Muscle layer of colon (tissue), 2 donors: ENCODE measurements around the gene DCAF8L1.
"Not testable (repeated sequence)": the region's sequence is repeated elsewhere in the genome, so short reads cannot be mapped to it uniquely, and the experiment has no call there.

ENCODE experiments used
- H3K27ac ChIP-seq: one replicate; pipeline ENCODE4 v1.7.0; 2013; ENCODE audit warnings: low read depth, mild to moderate bottlenecking, low read length, moderate library complexity
- H3K27me3 ChIP-seq, 2 donors: one replicate each; pipeline ENCODE4 v1.7.0; 2013; ENCODE audit warnings: low read length in 2 of 2, mild to moderate bottlenecking in 2 of 2; ENCODE audit not compliant: insufficient read depth in 2 of 2, control insufficient read depth in 1 of 2
- H3K36me3 ChIP-seq: one replicate; pipeline ENCODE4 v1.7.0; 2013; ENCODE audit warnings: mild to moderate bottlenecking, low read length; ENCODE audit not compliant: insufficient read depth
- H3K4me1 ChIP-seq: one replicate; pipeline ENCODE4 v1.7.0; 2013; ENCODE audit warnings: mild to moderate bottlenecking, low read length; ENCODE audit not compliant: insufficient read depth
- H3K4me3 ChIP-seq, 2 donors: one replicate each; pipeline ENCODE4 v1.7.0; 2013; ENCODE audit warnings: low read length in 2 of 2, low read depth in 1 of 2, mild to moderate bottlenecking in 1 of 2, moderate library complexity in 1 of 2
- H3K9ac ChIP-seq: one replicate; pipeline ENCODE4 v1.7.0; 2013; ENCODE audit warnings: low read length
- H3K9me3 ChIP-seq: one replicate; pipeline ENCODE4 v1.7.0; 2013; ENCODE audit warnings: mild to moderate bottlenecking, low read length
- donor health status: abdominal sarcoma.
- donor health status: Adenocarcinoma of cecum.

Gene DCAF8L1

GRCh38 chrX:27981349-27981748 lies at the start of gene DCAF8L1:
Gene DCAF8L1, minus strand, starts transcription at chrX:27981449. Its CDS starts 115 bp downstream, at chrX:27981334.
- Histone ChIP-seq H3K9me3 (no peaks in the 10 kb centered on the region), H3K4me1 (no peaks in the 10 kb centered on the region), H3K27ac (no peak within 1 kb of the TSS), H3K9ac (no peak within 1 kb of the TSS), H3K27me3 (no peaks in the 10 kb centered on the region), H3K4me3 (no peak within 1 kb of the TSS), H3K36me3 (no peaks in the 10 kb centered on the region)

GRCh38 chrX:28022371-28022770 lies 41.1 kb upstream of the DCAF8L1 start:
- no peak overlapping the region for H3K27ac ChIP-seq
- H3K9me3 ChIP-seq, result no peaks in the 10 kb centered on the region
- no peak overlapping the region for H3K9ac ChIP-seq
- no peak overlapping the region for H3K4me3 ChIP-seq
- no peaks in the 10 kb centered on the region for H3K4me1 ChIP-seq
- H3K27me3 ChIP-seq, result no peaks in the 10 kb centered on the region
- H3K36me3 ChIP-seq, result no peaks in the 10 kb centered on the region

- no peaks in the 10 kb centered on the region for H3K4me1 ChIP-seq
- H3K36me3 ChIP-seq, result no peaks in the 10 kb centered on the region
- H3K27ac ChIP-seq, result no peak overlapping the region
- H3K9me3 ChIP-seq, result no peaks in the 10 kb centered on the region
- H3K4me3 ChIP-seq, result no peak overlapping the region
- H3K27me3 ChIP-seq, result no peaks in the 10 kb centered on the region
- H3K9ac ChIP-seq, result no peak overlapping the region
Measured at GRCh38 chrX:28016823-28017222, 35.6 kb upstream of the DCAF8L1 start.

- Histone ChIP-seq H3K9me3 (no peaks in the 10 kb centered on the region), H3K27me3 (no peaks in the 10 kb centered on the region), H3K4me3 (no peak overlapping the region)
Measured at GRCh38 chrX:28015993-28016392, 34.7 kb upstream of the DCAF8L1 start.

GRCh38 chrX:28010875-28011274 lies 29.6 kb upstream of the DCAF8L1 start:
- no peaks in the 10 kb centered on the region for H3K4me1 ChIP-seq
- H3K9ac ChIP-seq, result no peak overlapping the region
- no peak overlapping the region for H3K4me3 ChIP-seq
- no peaks in the 10 kb centered on the region for H3K9me3 ChIP-seq
- no peak overlapping the region for H3K27ac ChIP-seq
- no peaks in the 10 kb centered on the region for H3K27me3 ChIP-seq
- no peaks in the 10 kb centered on the region for H3K36me3 ChIP-seq

More at GRCh38 chrX:28015993-28016392, 34.7 kb upstream of the DCAF8L1 start:
- Histone ChIP-seq H3K9ac (no peak overlapping the region), H3K4me1 (no peaks in the 10 kb centered on the region), H3K27ac (no peak overlapping the region), H3K36me3 (no peaks in the 10 kb centered on the region)

- no peak overlapping the region for H3K4me3 ChIP-seq
- no peaks in the 10 kb centered on the region for H3K9me3 ChIP-seq
- H3K27me3 ChIP-seq, result no peaks in the 10 kb centered on the region
- H3K4me1 ChIP-seq, result no peaks in the 10 kb centered on the region
- no peak overlapping the region for H3K27ac ChIP-seq
- no peaks in the 10 kb centered on the region for H3K36me3 ChIP-seq
- no peak overlapping the region for H3K9ac ChIP-seq
Measured at GRCh38 chrX:27998666-27999065, 17.4 kb upstream of the DCAF8L1 start.

- Histone ChIP-seq H3K9me3 (no peaks in the 10 kb centered on the region), H3K36me3 (no peaks in the 10 kb centered on the region), H3K4me1 (no peaks in the 10 kb centered on the region), H3K9ac (no peak overlapping the region), H3K4me3 (no peak overlapping the region), H3K27ac (no peak overlapping the region), H3K27me3 (no peaks in the 10 kb centered on the region)
Measured at GRCh38 chrX:27997622-27998021, 16.4 kb upstream of the DCAF8L1 start.

GRCh38 chrX:27996132-27996531 lies 14.9 kb upstream of the DCAF8L1 start:
- no peak overlapping the region for H3K9ac ChIP-seq
- no peaks in the 10 kb centered on the region for H3K27me3 ChIP-seq
- no peak overlapping the region for H3K4me3 ChIP-seq
- no peaks in the 10 kb centered on the region for H3K36me3 ChIP-seq
- H3K9me3 ChIP-seq, result no peaks in the 10 kb centered on the region
- H3K27ac ChIP-seq, result no peak overlapping the region
- no peaks in the 10 kb centered on the region for H3K4me1 ChIP-seq

- H3K27me3 ChIP-seq, result no peaks in the 10 kb centered on the region
- no peaks in the 10 kb centered on the region for H3K36me3 ChIP-seq
- H3K9ac ChIP-seq, result no peak overlapping the region
- no peaks in the 10 kb centered on the region for H3K9me3 ChIP-seq
- no peaks in the 10 kb centered on the region for H3K4me1 ChIP-seq
- no peak overlapping the region for H3K4me3 ChIP-seq
- H3K27ac ChIP-seq, result no peak overlapping the region
Measured at GRCh38 chrX:27995611-27996010, 14.4 kb upstream of the DCAF8L1 start.

- Histone ChIP-seq H3K9me3 (no peaks in the 10 kb centered on the region), H3K4me3 (no peak overlapping the region), H3K4me1 (no peaks in the 10 kb centered on the region), H3K27ac (no peak overlapping the region), H3K9ac (no peak overlapping the region), H3K36me3 (no peaks in the 10 kb centered on the region), H3K27me3 (no peaks in the 10 kb centered on the region)
Measured at GRCh38 chrX:27987862-27988646, 6.8 kb upstream of the DCAF8L1 start.

- not testable (repeated sequence) for H3K27ac ChIP-seq, H3K9me3 ChIP-seq, H3K36me3 ChIP-seq, H3K4me1 ChIP-seq, H3K27me3 ChIP-seq, H3K4me3 ChIP-seq, H3K9ac ChIP-seq
Measured at GRCh38 chrX:27976934-27977333, 4.3 kb downstream of the DCAF8L1 start.

GRCh38 chrX:27976284-27976683 lies 5.0 kb downstream of the DCAF8L1 start:
- Histone ChIP-seq H3K27ac (no peak overlapping the region), H3K9ac (no peak overlapping the region), H3K9me3 (no peaks in the 10 kb centered on the region), H3K4me3 (no peak overlapping the region), H3K27me3 (no peaks in the 10 kb centered on the region), H3K4me1 (no peaks in the 10 kb centered on the region), H3K36me3 (no peaks in the 10 kb centered on the region)
